Endometrial microvascular endothelial cells (primary cell): ENCODE measurements around the gene RAB27A. TPM values are rescaled to one million over a fixed set of nuclear protein-coding genes. Genes with fewer than 3 reads are reported as not detected.

Experiments used
- in situ Hi-C: cut with HindIII; loops from 2 replicates; pipeline ENCODE4 v1.10.0; 2017; ENCODE audit warnings: low sequenced_read_pairs, low pct_unique_long_range_greater_than_20kb; ENCODE audit errors: inconsistent ontology term
- total RNA-seq: library from RNA; depleted of rRNA; stranded (reverse); fragments of >200 nt; gene quantifications from one replicate; pipeline ENCODE4 v1.2.3, GENCODE V29; 2015; ENCODE audit errors: inconsistent ontology term

The RAB27A gene
- total RNA-seq, 1 donor from 2014 or later, result 10.0 TPM

GRCh38 chr15:55194256-55194655 lies 95.4 kb downstream of the RAB27A start:
- in situ Hi-C loops, result no loop called here

- in situ Hi-C loops, result no loop called here
These were observed 103.3 kb downstream of the RAB27A start for GRCh38 chr15:55186331-55186730.

- in situ Hi-C loops, result no loop called here
These were observed 105.9 kb downstream of the RAB27A start for GRCh38 chr15:55183679-55184078.

GRCh38 chr15:55179141-55179540 lies 110.5 kb downstream of the RAB27A start:
- in situ Hi-C loops, result no loop called here

- in situ Hi-C loops, result no loop called here
These were observed 119.3 kb downstream of the RAB27A start for GRCh38 chr15:55170361-55170760.

- in situ Hi-C loops, result no loop called here
These were observed 121.2 kb downstream of the RAB27A start for GRCh38 chr15:55168350-55168974.

- in situ Hi-C loops, result no loop called here
These were observed 125.3 kb downstream of the RAB27A start for GRCh38 chr15:55164284-55164683.

Other genes with a start within 250 kb of the RAB27A start
- gene RSL24D1, start 92.9 kb downstream of the RAB27A start, total RNA-seq, result 53.0 TPM
- 5.4 TPM for gene PIGBOS1, start 29.3 kb upstream of the RAB27A start, total RNA-seq
- gene PIGB, start 29.4 kb upstream of the RAB27A start, total RNA-seq, result 16.7 TPM
- gene CCPG1, start 118.5 kb upstream of the RAB27A start, total RNA-seq, result 29.8 TPM
- gene PIERCE2, start 118.7 kb upstream of the RAB27A start, total RNA-seq, result not detected
- gene DNAAF4, start 218.4 kb upstream of the RAB27A start, total RNA-seq, result 0.65 TPM